Transverse colon (tissue), 4 donors: Measurements from ENCODE around the gene CCPG1.
"Not testable (repeated sequence)": the region's sequence is repeated elsewhere in the genome, so short reads cannot be mapped to it uniquely, and the experiment has no call there.

Experiments
- CTCF ChIP-seq, 5 experiments: fragments of 200-600 bp in 3 of 5; fragments of 450-650 bp in 2 of 5; sonication (generic) in 3 of 5; IDR thresholded peaks; 1 replicate in 2 of 5; 2 replicates in 3 of 5; pipeline ENCODE4 v1.5.1; 2016 to 2017; ENCODE audit warnings: antibody characterized with exemption in 5 of 5, inconsistent platforms in 3 of 5, mild to moderate bottlenecking in 2 of 5, moderate library complexity in 1 of 5
- EP300 ChIP-seq: sonication (generic); formaldehyde crosslinking; IDR thresholded peaks from one replicate; pipeline ENCODE4 v1.6.1; 2017; ENCODE audit warnings: antibody characterized with exemption, low read depth
- POLR2A ChIP-seq: fragments of 450-650 bp; IDR thresholded peaks from one replicate; pipeline ENCODE4 v1.6.1; 2016; ENCODE audit warnings: antibody characterized with exemption, mild to moderate bottlenecking, moderate library complexity
- POLR2AphosphoS5 ChIP-seq, 3 donors: sonication (generic); formaldehyde crosslinking; IDR thresholded peaks; one replicate each; pipeline ENCODE4 v1.6.1; 2016; ENCODE audit warnings: antibody characterized with exemption in 3 of 3

- TF ChIP-seq CTCF (IDR thresholded peaks at IDR 0.05); EP300; POLR2A; POLR2AphosphoS5 (IDR thresholded peaks at IDR 0.05): not testable (repeated sequence)
These were observed 37.8 kb upstream of the CCPG1 start for GRCh38 chr15:55445936-55446335.
